IPS-18c (cell line): ENCODE data around the gene MARK3.

Experiments used
- H3K4me3 ChIP-seq: 2 replicates; pipeline ENCODE4 v1.7.0; 2013; ENCODE audit warnings: low read depth, mild to moderate bottlenecking, low read length, moderate library complexity; ENCODE audit not compliant: insufficient read depth
- H3K9me3 ChIP-seq: one replicate; pipeline ENCODE4 v1.6.1; 2013; ENCODE audit warnings: mild to moderate bottlenecking, low read length, moderate library complexity; ENCODE audit not compliant: control insufficient read depth, insufficient read depth

Gene MARK3

GRCh38 chr14:103491691-103492090 is 106.5 kb downstream of the MARK3 start:
- no peaks in the 10 kb centered on the region for H3K9me3 ChIP-seq
- H3K4me3 ChIP-seq: no peak overlapping the region

- Histone ChIP-seq H3K9me3 (no peaks in the 10 kb centered on the region), H3K4me3 (no peak overlapping the region)
Measured at GRCh38 chr14:103492156-103492925, 107.1 kb downstream of the MARK3 start.

GRCh38 chr14:103495854-103496253 is 110.6 kb downstream of the MARK3 start:
- no peak overlapping the region for H3K4me3 ChIP-seq
- H3K9me3 ChIP-seq: no peaks in the 10 kb centered on the region

GRCh38 chr14:103496776-103497175 is 111.6 kb downstream of the MARK3 start:
- no peaks in the 10 kb centered on the region for H3K9me3 ChIP-seq
- H3K4me3 ChIP-seq: no peak overlapping the region

- Histone ChIP-seq H3K4me3 (no peak overlapping the region), H3K9me3 (no peaks in the 10 kb centered on the region)
Measured at GRCh38 chr14:103499709-103500108, 114.5 kb downstream of the MARK3 start.

- no peaks in the 10 kb centered on the region for H3K9me3 ChIP-seq
Measured at GRCh38 chr14:103500148-103500990, 115.2 kb downstream of the MARK3 start.

GRCh38 chr14:103501041-103501870 is 116.0 kb downstream of the MARK3 start:
- Histone ChIP-seq H3K9me3 (no peaks in the 10 kb centered on the region), H3K4me3 (no peak overlapping the region)

More at GRCh38 chr14:103500148-103500990, 115.2 kb downstream of the MARK3 start:
- H3K4me3 ChIP-seq: no peak overlapping the region

- Histone ChIP-seq H3K9me3 (no peaks in the 10 kb centered on the region), H3K4me3 (no peak overlapping the region)
Measured at GRCh38 chr14:103501921-103502669, 116.9 kb downstream of the MARK3 start.

GRCh38 chr14:103502877-103503276 is 117.7 kb downstream of the MARK3 start:
- H3K4me3 ChIP-seq: no peak overlapping the region
- no peaks in the 10 kb centered on the region for H3K9me3 ChIP-seq

GRCh38 chr14:103503296-103503695 is 118.1 kb downstream of the MARK3 start:
- H3K9me3 ChIP-seq: no peaks in the 10 kb centered on the region
- H3K4me3 ChIP-seq: no peak overlapping the region

- H3K9me3 ChIP-seq: no peaks in the 10 kb centered on the region
- H3K4me3 ChIP-seq: no peak overlapping the region
Measured at GRCh38 chr14:103504991-103505565, 119.9 kb downstream of the MARK3 start.

GRCh38 chr14:103507751-103508150 is 122.5 kb downstream of the MARK3 start:
- H3K4me3 ChIP-seq: no peak overlapping the region
- no peaks in the 10 kb centered on the region for H3K9me3 ChIP-seq

- H3K9me3 ChIP-seq: no peaks in the 10 kb centered on the region
- H3K4me3 ChIP-seq: no peak overlapping the region
Measured at GRCh38 chr14:103508521-103509329, 123.5 kb downstream of the MARK3 start.

- no peaks in the 10 kb centered on the region for H3K9me3 ChIP-seq
- H3K4me3 ChIP-seq: no peak overlapping the region
Measured at GRCh38 chr14:103509864-103510723, 124.9 kb downstream of the MARK3 start.
